ENCODE data around the gene CABCOCO1.
A peak's percentile ranks its signal among the peaks of the same experiment; 100 is the strongest.

The CABCOCO1 gene, protein sequence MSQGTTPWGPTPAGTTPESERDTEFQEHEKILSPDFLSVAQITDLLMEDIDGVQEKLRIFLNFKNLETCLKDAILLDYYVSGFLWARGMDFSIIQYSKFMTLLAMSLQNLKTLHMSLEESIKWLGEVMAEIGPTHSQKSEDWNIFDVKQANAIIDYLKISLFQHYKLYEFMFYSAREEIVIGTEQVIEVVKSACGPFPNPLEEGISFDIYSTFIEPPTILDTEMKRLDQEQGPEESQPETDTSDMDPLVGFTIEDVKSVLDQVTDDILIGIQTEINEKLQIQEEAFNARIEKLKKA

DNA sequence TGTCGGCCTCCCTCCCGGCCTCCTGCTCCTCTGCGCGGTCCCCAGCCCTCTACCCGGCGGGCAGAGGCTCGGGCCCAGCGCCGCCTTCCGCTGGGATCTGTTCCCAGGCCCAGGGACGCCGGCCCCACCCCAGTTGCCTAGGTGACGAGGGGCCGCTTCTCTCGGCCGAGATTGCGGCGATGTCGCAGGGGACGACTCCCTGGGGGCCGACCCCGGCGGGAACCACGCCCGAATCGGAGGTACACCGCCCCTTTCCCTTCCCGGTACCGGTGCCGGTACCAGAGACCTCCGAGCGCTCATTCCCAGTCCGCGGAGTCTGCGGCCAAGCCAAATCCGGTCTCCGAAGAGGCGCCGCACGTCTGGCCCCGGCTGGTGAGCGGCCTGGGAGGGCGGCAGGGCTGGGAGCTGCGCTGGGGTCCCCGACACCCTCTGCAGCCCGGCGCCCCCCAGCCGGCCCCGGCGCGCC lies at the start of gene CABCOCO1:
CABCOCO1 (plus strand) TSS at position 136 of the 466 bp plus-strand sequence; CDS start at position 180, 44 bp downstream.
- TF ChIP-seq, protein P1, sequence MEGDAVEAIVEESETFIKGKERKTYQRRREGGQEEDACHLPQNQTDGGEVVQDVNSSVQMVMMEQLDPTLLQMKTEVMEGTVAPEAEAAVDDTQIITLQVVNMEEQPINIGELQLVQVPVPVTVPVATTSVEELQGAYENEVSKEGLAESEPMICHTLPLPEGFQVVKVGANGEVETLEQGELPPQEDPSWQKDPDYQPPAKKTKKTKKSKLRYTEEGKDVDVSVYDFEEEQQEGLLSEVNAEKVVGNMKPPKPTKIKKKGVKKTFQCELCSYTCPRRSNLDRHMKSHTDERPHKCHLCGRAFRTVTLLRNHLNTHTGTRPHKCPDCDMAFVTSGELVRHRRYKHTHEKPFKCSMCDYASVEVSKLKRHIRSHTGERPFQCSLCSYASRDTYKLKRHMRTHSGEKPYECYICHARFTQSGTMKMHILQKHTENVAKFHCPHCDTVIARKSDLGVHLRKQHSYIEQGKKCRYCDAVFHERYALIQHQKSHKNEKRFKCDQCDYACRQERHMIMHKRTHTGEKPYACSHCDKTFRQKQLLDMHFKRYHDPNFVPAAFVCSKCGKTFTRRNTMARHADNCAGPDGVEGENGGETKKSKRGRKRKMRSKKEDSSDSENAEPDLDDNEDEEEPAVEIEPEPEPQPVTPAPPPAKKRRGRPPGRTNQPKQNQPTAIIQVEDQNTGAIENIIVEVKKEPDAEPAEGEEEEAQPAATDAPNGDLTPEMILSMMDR (IDR thresholded peaks at IDR 0.05; ENCODE audit: low read depth, low read length), result peak; percentile 26
- DNase-seq (ENCODE audit: extremely low read depth, low read depth), result no peak

DNA sequence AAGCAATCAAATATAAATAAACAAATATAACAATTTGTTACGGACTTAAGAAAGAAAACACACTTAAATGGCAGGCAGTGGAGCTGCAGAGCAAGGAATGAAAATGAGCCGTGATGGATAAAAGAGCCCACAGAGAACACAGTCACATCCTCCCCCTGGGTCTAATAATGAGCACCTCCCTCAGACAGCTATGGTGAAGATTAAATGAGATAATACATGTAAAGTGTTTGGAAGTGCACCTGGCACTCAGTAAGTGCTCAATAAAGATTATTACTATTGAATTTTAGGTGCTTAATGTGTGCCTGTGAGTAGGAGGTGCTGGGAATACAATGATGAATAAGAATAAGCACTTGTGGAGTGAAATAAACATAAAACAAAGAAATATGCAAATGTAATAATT lies 49.1 kb upstream of the CABCOCO1 start:
- TF ChIP-seq, protein P1 (IDR thresholded peaks at IDR 0.05; ENCODE audit: low read depth, low read length), result no peak
- no peak for DNase-seq (ENCODE audit: extremely low read depth, low read depth)

DNA sequence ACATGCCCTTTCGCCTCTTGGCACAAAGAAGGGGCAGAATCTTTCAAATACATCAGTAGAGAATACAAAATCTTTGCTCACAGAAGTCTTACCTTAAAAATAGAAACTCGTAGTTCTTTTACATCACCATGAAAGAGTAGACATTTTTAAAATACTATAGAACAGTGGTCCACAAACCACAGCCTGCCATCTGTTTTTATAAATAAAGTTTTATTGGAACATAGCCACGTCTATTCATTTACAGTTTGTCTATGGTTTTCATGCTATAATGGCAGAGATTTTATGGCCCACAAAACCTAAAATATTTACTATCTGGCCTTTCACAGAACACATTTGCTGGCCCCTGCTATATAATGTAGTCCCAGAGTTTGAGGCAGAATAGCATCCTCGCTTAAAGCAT lies 46.1 kb upstream of the CABCOCO1 start:
- no peak for DNase-seq (ENCODE audit: extremely low read depth, low read depth)
- TF ChIP-seq, protein P1 (IDR thresholded peaks at IDR 0.05; ENCODE audit: low read depth, low read length), result no peak

DNA sequence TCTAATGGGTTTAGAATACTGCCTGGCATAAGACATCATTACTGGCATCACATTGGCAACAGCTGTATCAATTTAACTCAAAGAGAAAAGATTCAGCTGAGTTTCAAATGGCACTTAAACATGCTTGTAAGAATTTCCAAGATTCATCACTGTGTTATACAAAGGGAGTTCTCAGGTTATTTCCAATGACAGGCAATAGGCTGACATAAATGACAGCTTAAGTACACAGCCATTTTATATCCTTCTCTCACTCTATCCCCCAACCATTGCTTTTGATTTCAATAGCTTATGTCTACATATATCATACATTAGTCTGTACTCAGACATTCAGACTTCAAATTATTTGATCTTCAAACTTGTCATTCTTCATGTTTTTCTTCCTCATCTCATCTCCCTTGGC lies 45.5 kb upstream of the CABCOCO1 start:
- no peak for DNase-seq (ENCODE audit: extremely low read depth, low read depth)
- TF ChIP-seq, protein P1 (IDR thresholded peaks at IDR 0.05; ENCODE audit: low read depth, low read length), result no peak

DNA sequence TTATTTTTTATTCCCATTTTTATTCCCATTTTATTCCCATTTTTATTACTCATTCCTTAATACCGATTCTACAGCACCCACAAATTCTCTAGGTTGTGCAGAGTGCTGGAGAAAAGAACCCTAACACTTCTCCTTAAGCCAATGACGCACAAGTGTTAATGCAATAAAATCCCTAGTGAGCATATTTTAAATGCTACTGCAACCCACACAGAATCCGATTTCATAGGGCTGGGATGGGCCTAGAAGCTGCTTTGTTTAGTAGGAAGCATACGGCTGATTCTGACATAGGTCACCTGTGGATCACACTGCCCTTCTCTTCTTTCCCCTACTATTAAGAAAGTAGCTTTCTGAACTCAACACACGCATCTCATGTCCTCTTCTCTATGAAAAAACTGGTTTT lies 45.1 kb upstream of the CABCOCO1 start:
- TF ChIP-seq, protein P1 (IDR thresholded peaks at IDR 0.05; ENCODE audit: low read depth, low read length), result no peak
- no peak for DNase-seq (ENCODE audit: extremely low read depth, low read depth)

DNA sequence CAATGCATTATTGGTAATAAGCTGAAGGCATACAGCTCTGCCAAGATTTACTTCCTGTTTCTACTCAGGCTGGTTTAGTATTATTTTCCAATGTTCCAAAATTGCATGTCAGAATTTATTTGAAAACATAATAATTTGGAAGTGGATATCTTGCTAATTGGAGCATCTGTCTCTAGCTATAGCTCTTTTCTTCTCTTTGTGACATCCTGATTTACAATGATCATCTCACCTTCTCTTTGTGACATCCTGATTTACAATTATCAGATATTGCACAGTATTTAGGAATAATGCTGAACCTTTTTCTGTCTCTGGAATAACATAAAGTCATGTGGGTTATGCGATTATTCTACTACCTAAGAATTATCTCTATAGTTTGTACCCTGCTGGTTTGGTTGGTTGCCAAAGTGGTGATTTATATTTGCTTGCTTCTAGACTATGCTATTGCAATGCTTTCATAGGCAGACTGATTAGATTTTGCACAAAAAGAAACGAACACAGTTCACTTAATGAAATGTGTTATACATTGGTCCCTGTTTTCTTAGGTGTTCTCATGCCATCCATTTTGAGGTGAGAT lies 44.3 kb upstream of the CABCOCO1 start:
- DNase-seq (ENCODE audit: extremely low read depth, low read depth), result no peak
- TF ChIP-seq, protein P1 (IDR thresholded peaks at IDR 0.05; ENCODE audit: low read depth, low read length), result no peak

DNA sequence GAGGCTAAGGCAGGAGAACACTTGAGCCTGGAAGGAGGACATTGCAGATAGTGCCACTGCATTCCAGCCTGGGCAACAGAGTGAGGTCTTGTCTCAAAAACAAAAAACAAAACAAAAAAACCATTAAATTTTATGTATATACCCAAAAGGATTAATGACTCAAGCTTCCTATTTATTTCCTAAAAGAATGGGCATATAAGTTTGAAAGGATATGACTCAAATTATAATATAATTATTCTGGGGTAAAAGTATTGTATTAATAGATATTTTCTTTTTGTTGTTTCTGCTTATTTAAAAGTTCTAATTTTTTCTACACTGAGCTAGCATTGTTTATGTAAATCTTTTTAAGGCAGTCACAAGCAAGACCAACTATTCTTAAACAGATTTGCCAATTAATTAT lies 42.2 kb upstream of the CABCOCO1 start:
- no peak for DNase-seq (ENCODE audit: extremely low read depth, low read depth)
- TF ChIP-seq, protein P1 (IDR thresholded peaks at IDR 0.05; ENCODE audit: low read depth, low read length), result no peak

Data from AG09319 (cell line).